IMR-90 (cell line): ENCODE data around the gene IGFBP7. TPM values are rescaled to one million over a fixed set of nuclear protein-coding genes. Genes with fewer than 3 reads are reported as not detected.

Experiments used
- ATAC-seq: fragments of 200-7000 bp; cut with Tn5 transposase; 2 replicates; pipeline ENCODE4 v1.9.1; 2020; ENCODE audit warnings: low read depth, mild to moderate bottlenecking, moderate library complexity
- BruUV-seq: library from RNA; stranded (reverse); fragments of 400-500 nt; replicated peaks from 2 replicates; lab custom pipeline; 2021; lab: Mats Ljungman, UMichigan
- CTCF ChIA-PET: fragments of 300-600 bp; formaldehyde crosslinking; extraction: SDS; loops from one replicate; lab custom pipeline; 2021; ENCODE audit warnings: antibody characterized with exemption; lab: Yijun Ruan, JAX
- POLR2A ChIA-PET: fragments of 300-600 bp; sonication (Branson Sonifier 250); formaldehyde crosslinking; loops from one replicate; lab custom pipeline; 2022; ENCODE audit warnings: antibody characterized with exemption; ENCODE audit not compliant: unreplicated experiment; lab: Charles Lee
- DNase-seq: peaks from one replicate; pipeline ENCODE4 v3.0.0; 2013
- H2AFZ ChIP-seq: replicated peaks from 2 replicates; pipeline ENCODE3; 2013; ENCODE audit warnings: low read length, mild to moderate bottlenecking; ENCODE audit not compliant: poor library complexity
- H2AK5ac ChIP-seq: 2 replicates; pipeline ENCODE4 v1.6.1; 2013; ENCODE audit warnings: low read depth, low read length, inconsistent platforms
- H2AK9ac ChIP-seq: replicated peaks from 2 replicates; pipeline ENCODE3; 2013; ENCODE audit warnings: mild to moderate bottlenecking, low read depth, low read length, moderate library complexity; ENCODE audit not compliant: poor library complexity
- H2BK120ac ChIP-seq: 2 replicates; pipeline ENCODE4 v1.6.1; 2013; ENCODE audit warnings: low read depth, low read length, inconsistent platforms
- H2BK15ac ChIP-seq: 3 replicates; pipeline ENCODE4 v1.6.1; 2013; ENCODE audit warnings: low read depth, low read length, inconsistent platforms
- H2BK20ac ChIP-seq: 2 replicates; pipeline ENCODE4 v1.6.1; 2013; ENCODE audit warnings: low read depth, mild to moderate bottlenecking, inconsistent platforms, low read length, moderate library complexity
- H2BK5ac ChIP-seq: 2 replicates; pipeline ENCODE4 v1.6.1; 2013; ENCODE audit warnings: mild to moderate bottlenecking, low read depth, low read length, inconsistent platforms; ENCODE audit not compliant: poor library complexity, severe bottlenecking
- H3K14ac ChIP-seq: replicated peaks from 2 replicates; pipeline ENCODE4 v1.6.1; 2013; ENCODE audit warnings: low read depth, low read length, inconsistent platforms
- H3K18ac ChIP-seq: 2 replicates; pipeline ENCODE4 v1.6.1; 2013; ENCODE audit warnings: low read depth, low read length, control low read depth
- H3K23ac ChIP-seq: 2 replicates; pipeline ENCODE4 v1.6.1; 2013; ENCODE audit warnings: low read depth, low read length, inconsistent platforms
- H3K27ac ChIP-seq: 2 replicates; pipeline ENCODE4 v1.5.1; 2013; ENCODE audit warnings: mild to moderate bottlenecking, control low read depth, low read length; ENCODE audit not compliant: insufficient read depth
- H3K27me3 ChIP-seq: 2 replicates; pipeline ENCODE4 v1.6.1; 2013; ENCODE audit warnings: low read length; ENCODE audit not compliant: control insufficient read depth, insufficient read depth
- H3K36me3 ChIP-seq: 2 replicates; pipeline ENCODE4 v1.6.1; 2013; ENCODE audit warnings: low read length, mixed read lengths; ENCODE audit not compliant: control insufficient read depth, insufficient read depth
- H3K4ac ChIP-seq: 2 replicates; pipeline ENCODE4 v1.6.1; 2013; ENCODE audit warnings: low read depth, low read length, inconsistent platforms
- H3K4me1 ChIP-seq: 2 replicates; pipeline ENCODE4 v1.6.1; 2013; ENCODE audit warnings: low read length, mixed read lengths; ENCODE audit not compliant: control insufficient read depth, insufficient read depth
- H3K4me2 ChIP-seq: 2 replicates; pipeline ENCODE4 v1.6.1; 2013; ENCODE audit warnings: low read depth, mild to moderate bottlenecking, control low read depth, low read length, moderate library complexity
- H3K4me3 ChIP-seq: 2 replicates; pipeline ENCODE4 v1.5.1; 2013; ENCODE audit warnings: low read depth, mild to moderate bottlenecking, control low read depth, low read length, moderate library complexity; ENCODE audit not compliant: insufficient read depth
- H3K56ac ChIP-seq: 2 replicates; pipeline ENCODE4 v1.6.1; 2013; ENCODE audit warnings: low read length, inconsistent platforms; ENCODE audit not compliant: insufficient read depth; ENCODE audit errors: extremely low read depth
- H3K79me1 ChIP-seq, 2 experiments: 2 replicates each; pipeline ENCODE4 v1.6.1; 2013; ENCODE audit warnings: low read length in 2 of 2, inconsistent platforms in 1 of 2, low read depth in 1 of 2
- H3K9ac ChIP-seq: 2 replicates; pipeline ENCODE4 v1.6.1; 2013; ENCODE audit warnings: low read depth, low read length, control low read depth
- H3K9me1 ChIP-seq: 2 replicates; pipeline ENCODE4 v1.6.1; 2013; ENCODE audit warnings: low read length, inconsistent platforms; ENCODE audit not compliant: insufficient read depth
- H3K9me3 ChIP-seq: 2 replicates; pipeline ENCODE4 v1.6.1; 2013; ENCODE audit warnings: low read length; ENCODE audit not compliant: control insufficient read depth, insufficient read depth
- H4K20me1 ChIP-seq: 2 replicates; pipeline ENCODE4 v1.6.1; 2013; ENCODE audit warnings: low read length, inconsistent platforms; ENCODE audit not compliant: insufficient read depth
- H4K5ac ChIP-seq: 2 replicates; pipeline ENCODE4 v1.6.1; 2013; ENCODE audit warnings: mild to moderate bottlenecking, low read depth, low read length, control low read depth
- H4K8ac ChIP-seq, 2 experiments: 2 replicates each; pipeline ENCODE4 v1.6.1; 2013; ENCODE audit warnings: low read depth in 2 of 2, low read length in 2 of 2, control low read depth in 1 of 2, inconsistent platforms in 1 of 2
- H4K91ac ChIP-seq: 2 replicates; pipeline ENCODE4 v1.6.1; 2013; ENCODE audit warnings: low read depth, low read length, inconsistent platforms; ENCODE audit not compliant: insufficient read depth
- BHLHE40 ChIP-seq: fragments of 150-350 bp; IDR thresholded peaks from 2 replicates; pipeline ENCODE4 v1.6.1; 2016; ENCODE audit warnings: mild to moderate bottlenecking, low read depth, low read length
- CEBPB ChIP-seq: IDR thresholded peaks from 2 replicates; pipeline ENCODE4 v1.6.1; 2012; ENCODE audit warnings: low read depth, low read length, improper control_type of control experiment
- CHD1 ChIP-seq: IDR thresholded peaks from 2 replicates; pipeline ENCODE4 v1.6.1; 2012; ENCODE audit warnings: low read depth, low read length, improper control_type of control experiment
- ELK1 ChIP-seq: fragments of 150-350 bp; IDR thresholded peaks from 2 replicates; pipeline ENCODE4 v1.6.1; 2016; ENCODE audit warnings: low read depth, mild to moderate bottlenecking, low read length, moderate library complexity, borderline replicate concordance
- MAFK ChIP-seq: IDR thresholded peaks from 2 replicates; pipeline ENCODE4 v1.6.1; 2012; ENCODE audit warnings: low read depth, low read length, improper control_type of control experiment
- MAZ ChIP-seq: IDR thresholded peaks from 2 replicates; pipeline ENCODE4 v1.6.1; 2012; ENCODE audit warnings: low read depth, mild to moderate bottlenecking, low read length, improper control_type of control experiment, moderate library complexity, borderline replicate concordance
- MXI1 ChIP-seq: IDR thresholded peaks from 2 replicates; pipeline ENCODE4 v1.6.1; 2012; ENCODE audit warnings: low read depth, mild to moderate bottlenecking, low read length, moderate library complexity, borderline replicate concordance
- NFE2L2 ChIP-seq: fragments of 150-350 bp; IDR thresholded peaks from 2 replicates; pipeline ENCODE4 v1.6.1; 2016; ENCODE audit warnings: low read depth, mild to moderate bottlenecking, low read length
- POLR2A ChIP-seq: IDR thresholded peaks from 2 replicates; pipeline ENCODE4 v1.6.1; 2012; ENCODE audit warnings: mild to moderate bottlenecking, low read depth, low read length
- RAD21 ChIP-seq: IDR thresholded peaks from 2 replicates; pipeline ENCODE4 v1.6.1; 2012; ENCODE audit warnings: low read length, improper control_type of control experiment
- RCOR1 ChIP-seq: IDR thresholded peaks from 2 replicates; pipeline ENCODE4 v1.6.1; 2012; ENCODE audit warnings: mild to moderate bottlenecking, low read length, improper control_type of control experiment; ENCODE audit not compliant: insufficient replicate concordance
- SMC3 ChIP-seq: fragments of 150-350 bp; IDR thresholded peaks from 2 replicates; pipeline ENCODE4 v1.6.1; 2016; ENCODE audit warnings: low read depth, mild to moderate bottlenecking, antibody characterized with exemption, low read length, moderate library complexity
- USF2 ChIP-seq: fragments of 150-350 bp; IDR thresholded peaks from 2 replicates; pipeline ENCODE4 v1.6.1; 2017; ENCODE audit warnings: mild to moderate bottlenecking, antibody characterized with exemption, low read length, low read depth
- dilution Hi-C: fragments of 300-500 bp; cut with HindIII; formaldehyde crosslinking; loops from one replicate; pipeline ENCODE4 v1.14.3; 2018; ENCODE audit warnings: low sequenced_read_pairs; ENCODE audit not compliant: unreplicated experiment
- in situ Hi-C: fragments of 300-500 bp; cut with MboI; formaldehyde crosslinking; loops from 3 replicates; pipeline ENCODE4 v1.14.3; 2019; ENCODE audit warnings: low sequenced_read_pairs, inconsistent platforms, mixed read lengths
- intact Hi-C: fragments of 100-400 bp; cut with micrococcal nuclease; formaldehyde crosslinking; loops from 2 replicates; pipeline ENCODE4 v1.10.0; 2022
- polyA plus RNA-seq, 3 experiments: library from polyadenylated mRNA; depleted of rRNA; stranded (reverse); fragments of >200 nt; gene quantifications; 2 replicates each; pipeline ENCODE4 v1.2.3, GENCODE V29; 2012; ENCODE audit warnings: low replicate concordance in 1 of 3
- total RNA-seq: library from RNA; depleted of rRNA; stranded (reverse); fragments of >200 nt; gene quantifications from 2 replicates; pipeline ENCODE4 v1.2.3, GENCODE V29; 2012

The IGFBP7 gene
- total and polyA plus RNA-seq, 2 of the 4 experiments (the other 2 are of a cell fraction) = 33.2 to 267 TPM

GRCh38 chr4:57124145-57124544 lies 14.0 kb upstream of the IGFBP7 start:
- no peak for DNase-seq

More at GRCh38 chr4:57124145-57124544, 14.0 kb upstream of the IGFBP7 start:
- Histone ChIP-seq H3K27me3 (no peaks in the 10 kb centered on the region), H2AFZ (no peak overlapping the region), H3K4ac (no peak overlapping the region), H3K56ac (no peak overlapping the region), H3K36me3 (no peaks in the 10 kb centered on the region), H3K27ac (no peak overlapping the region), H2AK9ac (no peak overlapping the region), H3K4me2 (no peak overlapping the region), H3K79me1 (no peaks in the 10 kb centered on the region), H3K14ac (no peak overlapping the region), H3K4me3 (no peak overlapping the region), H4K8ac (no peak overlapping the region), H3K9ac (no peak overlapping the region), H3K4me1 (peaks cover 3% of the 10 kb centered on the region), H2BK20ac (no peak overlapping the region), H3K18ac (no peak overlapping the region), H2BK120ac (no peak overlapping the region), H4K91ac (no peak overlapping the region), H2BK5ac (no peak overlapping the region), H2AK5ac (no peak overlapping the region), H4K20me1 (no peaks in the 10 kb centered on the region), H3K9me1 (peaks cover 3% of the 10 kb centered on the region; the same call in 1 of the 2 replicates), H3K23ac (no peak overlapping the region), H4K5ac (no peak overlapping the region), H2BK15ac (no peak overlapping the region), H3K9me3 (peaks cover 10% of the 10 kb centered on the region)
- CTCF ChIA-PET = interaction anchor here (1.7 kb wide), 1 partner anchor 39 kb away, joined by 8 read pairs; no protein-coding TSS in a partner anchor
- dilution Hi-C loops = no loop called here
- BruUV-seq = no TSS peak
- in situ Hi-C loops = no loop called here
- no peak for ATAC-seq
- no peak for TF ChIP-seq POLR2A
- TF ChIP-seq RCOR1 = no peak
- no peak for TF ChIP-seq RAD21
- no peak for TF ChIP-seq SMC3
- no peak for TF ChIP-seq BHLHE40
- TF ChIP-seq ELK1 = no peak
- no peak for TF ChIP-seq CEBPB
- no peak for TF ChIP-seq MXI1
- no peak for TF ChIP-seq MAZ
- TF ChIP-seq USF2 = no peak
- no peak for TF ChIP-seq NFE2L2
- no peak for TF ChIP-seq CHD1
- TF ChIP-seq MAFK = no peak
- POLR2A ChIA-PET = no interaction called here
- intact Hi-C loops = no loop called here
